Stimulated activated CD4-positive, alpha-beta T cell treated with anti-CD3 and anti-CD28 coated beads, Interleukin-1b, Interleukin-23, amount 100 ng/mL, for 4 hours (primary cell): ENCODE results near the gene TEKT2.

Experiments
- DNase-seq, 2 donors: peaks; one replicate each; pipeline ENCODE4 v3.0.0-alpha.2; 2020; ENCODE audit warnings: low read depth in 2 of 2

Gene TEKT2

DNA sequence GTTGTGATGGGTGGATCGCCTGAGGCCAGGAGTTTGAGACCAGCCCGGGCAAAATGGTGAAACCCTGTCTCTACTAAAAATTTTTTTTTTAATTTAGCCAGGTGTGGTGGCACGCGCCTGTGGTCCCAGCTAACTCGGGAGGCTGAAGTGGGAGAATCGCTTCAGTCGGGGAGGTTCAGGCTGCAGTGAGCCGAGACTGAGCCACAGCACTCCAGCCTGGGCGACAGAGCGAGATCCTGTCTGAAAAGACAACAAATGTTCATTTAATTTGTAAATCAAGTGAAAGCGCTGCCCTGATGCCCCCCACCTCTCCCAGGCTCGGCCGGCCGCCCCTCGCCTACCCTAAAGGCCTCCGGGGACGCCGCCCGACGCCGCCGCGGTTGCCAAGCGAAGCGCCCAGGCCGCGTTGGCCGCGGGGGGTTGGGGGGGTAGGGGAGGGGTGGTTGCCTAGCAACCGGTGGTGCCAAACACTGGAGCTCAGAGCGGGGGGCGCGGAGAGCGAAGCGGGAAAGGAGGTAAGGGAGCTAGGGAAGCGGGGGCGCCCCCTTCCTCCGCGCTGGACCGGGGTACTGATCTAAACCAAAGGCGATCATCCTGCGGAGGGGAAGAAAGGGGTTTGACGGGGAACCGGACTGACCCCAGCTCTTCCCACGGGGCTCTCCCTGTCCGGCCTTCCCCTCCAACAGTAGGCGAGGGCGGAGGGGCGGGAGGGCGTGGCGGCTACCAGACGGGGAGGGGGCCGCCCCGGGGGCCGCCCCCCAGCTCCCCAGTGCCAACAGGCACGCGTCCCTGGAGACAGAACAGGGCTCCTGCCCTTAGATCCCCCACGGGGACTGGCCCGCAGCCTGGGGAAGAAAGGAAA lies at the start of gene TEKT2:
Gene TEKT2, plus strand, starts transcription at position 460 of the 862 bp plus-strand sequence. CDS start 828 bp downstream, outside the sequence.
- no peak for DNase-seq

DNA sequence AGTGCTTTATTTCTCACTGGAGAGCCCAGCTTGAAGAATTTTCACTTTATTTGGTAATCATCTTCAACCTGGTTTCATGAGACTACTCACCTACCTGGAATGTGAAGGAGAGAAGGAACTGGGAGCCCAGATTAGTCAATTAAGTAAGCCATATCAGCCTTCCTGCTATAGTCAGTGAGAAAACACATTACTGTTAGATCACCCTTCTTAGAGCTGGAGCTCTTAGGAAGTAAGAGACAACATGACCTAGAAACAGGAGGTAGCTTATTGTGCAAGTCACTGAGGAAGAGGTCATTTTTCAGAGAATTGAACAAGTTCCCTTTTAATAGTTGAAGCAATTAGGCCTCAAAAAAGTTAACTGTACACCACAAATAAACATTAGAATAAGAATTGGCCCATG lies 49.2 kb upstream of the TEKT2 start:
- DNase-seq, result no peak

DNA sequence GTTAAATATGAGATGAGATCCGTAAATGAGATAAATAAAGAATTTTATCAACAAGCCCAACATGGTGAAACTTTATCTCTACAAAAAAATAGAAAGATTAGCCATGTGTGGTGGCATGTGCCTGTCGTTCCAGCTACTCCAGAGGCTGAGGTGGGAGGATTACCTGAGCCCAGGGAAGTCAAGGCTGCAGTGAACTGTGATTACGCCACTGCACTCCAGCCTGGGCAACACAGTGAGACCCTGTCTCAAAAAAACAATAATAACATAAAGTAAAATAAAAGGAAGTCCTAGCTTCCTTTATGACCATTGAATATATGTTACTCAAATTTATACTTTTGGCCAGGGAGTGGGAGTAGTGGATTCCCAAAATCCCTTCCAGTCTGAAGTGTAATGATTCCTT lies 48.7 kb upstream of the TEKT2 start:
- no peak for DNase-seq

- DNase-seq, result no peak
These were observed 43.7 kb upstream of the TEKT2 start for GRCh38 chr1:36040238-36040637.

DNA sequence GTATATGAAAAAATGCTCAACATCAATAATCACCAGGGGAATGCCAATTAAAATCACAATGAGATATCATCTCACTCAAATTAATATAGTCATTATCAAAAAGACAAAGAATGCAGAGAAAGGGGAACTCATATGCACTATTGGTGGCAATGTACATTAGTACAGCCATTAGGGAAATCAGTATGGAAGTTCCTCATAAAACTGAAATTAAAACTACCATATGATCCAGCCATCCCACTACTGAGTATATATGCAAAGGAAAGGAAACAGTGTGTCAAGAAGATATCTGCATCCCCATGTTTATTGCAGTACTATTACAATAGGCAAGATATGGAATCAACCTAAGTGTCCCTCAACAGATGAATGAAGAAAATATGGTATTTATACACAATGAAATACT lies 32.1 kb upstream of the TEKT2 start:
- DNase-seq, result no peak

DNA sequence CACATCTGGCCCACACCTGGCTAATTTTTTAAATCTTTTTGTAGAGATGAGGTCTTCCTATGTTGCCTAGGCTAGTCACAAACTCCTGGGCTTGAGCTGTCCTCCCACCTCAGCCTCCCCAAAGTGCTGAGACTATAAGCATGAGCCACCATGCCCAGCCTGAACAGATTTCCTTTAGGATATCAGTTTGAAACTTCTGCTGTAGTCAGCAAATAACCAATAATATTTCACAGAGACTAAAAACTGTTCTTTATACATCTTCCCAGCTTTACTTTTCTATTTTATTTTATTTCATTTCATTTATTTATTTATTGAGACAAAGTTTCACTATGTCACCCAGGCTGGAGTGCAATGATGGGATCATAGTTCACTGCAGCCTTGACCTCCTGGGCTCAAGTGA lies 29.9 kb upstream of the TEKT2 start:
- no peak for DNase-seq

DNA sequence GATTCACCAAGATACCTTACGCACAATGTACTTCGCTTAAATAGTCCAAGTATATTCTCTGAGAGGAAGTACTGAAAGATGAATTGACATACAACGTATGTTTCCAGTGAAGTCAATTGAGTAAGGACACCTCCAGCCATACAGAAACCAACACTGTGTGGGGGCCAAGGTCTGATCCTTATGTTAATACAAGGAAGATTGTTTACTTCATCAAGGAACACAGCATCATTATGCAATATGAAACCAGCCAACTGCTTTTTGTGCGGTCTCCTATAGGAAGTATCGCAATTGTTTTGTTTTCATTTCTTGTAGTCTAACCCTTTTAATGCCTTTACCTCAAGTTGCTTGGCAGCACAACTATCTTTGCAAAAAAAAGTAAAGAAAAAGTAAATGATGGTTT lies 28.2 kb upstream of the TEKT2 start:
- no peak for DNase-seq

DNA sequence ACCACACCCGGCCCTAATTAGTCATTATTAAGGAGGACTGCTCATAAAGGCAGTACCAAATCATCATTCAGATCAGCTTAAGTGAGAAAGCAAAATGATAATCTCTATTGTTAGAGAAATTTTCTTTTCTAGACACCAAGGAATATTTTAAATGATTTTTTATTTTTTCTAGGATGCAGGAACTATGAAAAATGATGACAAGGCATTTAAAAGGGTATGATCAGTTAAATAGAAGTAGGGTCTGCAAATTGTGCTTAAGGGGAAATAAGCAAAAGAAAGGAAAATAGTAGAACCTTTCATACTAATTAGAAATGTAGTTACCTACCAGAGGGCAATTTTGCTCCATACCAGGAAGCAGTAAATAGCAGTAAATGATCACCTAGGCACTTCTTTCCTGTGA lies 21.6 kb upstream of the TEKT2 start:
- no peak for DNase-seq

DNA sequence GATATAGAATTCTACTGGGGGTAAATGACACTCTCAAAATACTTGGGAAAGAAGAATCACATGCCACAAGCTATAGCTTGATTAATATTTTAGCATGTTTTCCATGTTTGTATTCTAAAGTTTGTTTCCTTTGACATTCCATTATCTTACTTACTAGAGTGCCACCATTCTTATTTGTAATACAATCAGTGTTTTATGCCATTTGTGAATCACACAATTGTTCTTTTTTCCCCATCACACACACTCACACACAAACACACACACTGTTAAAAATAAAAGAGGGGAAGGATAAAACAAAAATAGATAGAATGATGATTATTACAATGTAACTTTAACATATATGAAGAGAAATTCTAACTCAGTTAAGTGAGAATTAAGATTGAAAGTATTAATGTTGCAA lies 16.0 kb upstream of the TEKT2 start:
- DNase-seq, result no peak

DNA sequence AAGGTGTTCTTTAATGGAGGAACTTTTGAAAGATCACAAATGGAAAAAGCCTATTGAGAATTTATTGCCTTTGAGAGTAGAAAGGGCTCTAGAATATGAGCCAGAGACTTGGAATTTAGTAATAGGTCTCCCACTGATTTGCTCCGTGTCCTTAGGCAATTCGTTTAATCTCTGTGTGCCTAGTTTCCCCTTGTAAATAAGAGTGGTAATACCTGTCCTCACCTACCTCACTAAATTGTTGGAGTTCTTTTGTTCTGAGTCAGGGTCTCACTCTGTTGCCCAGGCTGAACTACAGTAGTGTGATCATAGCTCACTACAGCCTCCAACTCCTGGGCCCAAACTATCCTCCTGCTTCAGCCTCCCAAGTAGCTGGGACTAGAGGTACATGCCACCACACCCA lies 15.0 kb upstream of the TEKT2 start:
- DNase-seq, result no peak

- DNase-seq, result no peak
These were observed 13.5 kb upstream of the TEKT2 start for GRCh38 chr1:36070349-36070748.

GRCh38 chr1:36076979-36077573 lies 6.8 kb upstream of the TEKT2 start:
- no peak for DNase-seq

DNA sequence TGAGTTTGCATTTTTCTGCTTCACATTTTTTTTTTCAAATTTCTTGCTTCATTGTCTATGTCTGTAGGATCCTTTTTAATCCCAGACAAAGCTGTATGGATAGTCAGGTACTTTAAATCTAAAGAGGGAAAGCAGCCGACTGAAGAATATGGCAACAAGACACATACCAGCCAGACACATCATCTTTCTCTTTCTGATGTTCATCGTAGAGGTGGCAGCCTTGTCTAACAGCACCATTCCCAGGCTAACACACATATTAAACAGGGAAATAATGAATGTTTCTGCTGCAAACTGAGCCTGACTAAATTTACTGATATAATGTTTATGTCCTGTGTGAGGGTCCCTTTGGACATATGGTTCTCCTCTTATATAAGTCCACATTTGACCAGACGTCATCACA lies 3.7 kb upstream of the TEKT2 start:
- no peak for DNase-seq

DNA sequence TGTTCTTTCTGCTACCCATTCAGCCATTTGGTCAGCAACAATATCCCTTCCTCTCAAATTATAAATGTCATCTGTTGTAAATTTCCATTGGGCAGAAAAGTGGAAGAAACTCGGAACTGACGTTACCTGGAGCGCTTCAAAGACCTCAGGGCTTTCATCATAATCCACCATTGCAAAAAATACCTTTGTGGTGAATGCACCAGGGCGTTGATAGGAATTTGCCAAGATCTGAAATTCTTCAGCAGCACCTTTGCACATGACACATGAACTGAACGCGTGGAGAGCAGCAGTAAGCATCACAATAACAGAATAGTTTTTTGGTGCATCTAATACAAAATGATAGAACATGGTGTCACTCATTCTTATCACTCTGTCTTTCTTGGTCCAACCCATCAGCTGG lies 3.1 kb upstream of the TEKT2 start:
- DNase-seq, result no peak

DNA sequence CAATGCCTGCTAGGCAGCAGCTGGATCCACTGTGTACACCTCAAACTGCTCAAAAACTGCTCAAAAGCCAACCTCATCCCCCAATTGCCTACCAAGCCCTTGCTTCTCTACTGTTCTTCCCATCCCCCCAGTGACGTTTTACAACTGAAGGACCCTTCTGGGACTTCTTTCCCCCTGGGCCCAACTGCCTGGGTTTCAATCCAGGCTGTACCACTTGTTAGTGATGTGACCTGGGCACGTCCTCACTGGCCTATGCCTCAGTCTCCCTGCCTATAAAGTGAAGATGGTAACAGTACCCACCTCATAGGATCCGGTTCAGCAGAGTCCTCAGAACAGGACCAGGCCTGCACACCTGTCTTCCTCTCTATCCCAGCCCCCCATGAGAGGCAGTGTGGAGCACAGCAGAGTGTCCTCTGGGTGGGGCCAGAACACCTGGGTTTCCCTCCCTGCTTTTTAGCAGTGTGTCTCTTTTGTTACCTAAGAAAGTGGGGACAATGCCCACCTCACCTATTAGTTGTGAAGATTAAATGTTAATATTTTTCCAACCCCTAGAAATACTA lies 1.9 kb upstream of the TEKT2 start:
- no peak for DNase-seq

- DNase-seq, result no peak
These were observed 675 bp upstream of the TEKT2 start for GRCh38 chr1:36083219-36083618.

GRCh38 chr1:36084497-36085115 lies 712 bp downstream of the TEKT2 start:
- no peak for DNase-seq

GRCh38 chr1:36085126-36085525 lies 1.2 kb downstream of the TEKT2 start:
- DNase-seq, result no peak

GRCh38 chr1:36085686-36086526 lies 2.0 kb downstream of the TEKT2 start:
- no peak for DNase-seq

DNA sequence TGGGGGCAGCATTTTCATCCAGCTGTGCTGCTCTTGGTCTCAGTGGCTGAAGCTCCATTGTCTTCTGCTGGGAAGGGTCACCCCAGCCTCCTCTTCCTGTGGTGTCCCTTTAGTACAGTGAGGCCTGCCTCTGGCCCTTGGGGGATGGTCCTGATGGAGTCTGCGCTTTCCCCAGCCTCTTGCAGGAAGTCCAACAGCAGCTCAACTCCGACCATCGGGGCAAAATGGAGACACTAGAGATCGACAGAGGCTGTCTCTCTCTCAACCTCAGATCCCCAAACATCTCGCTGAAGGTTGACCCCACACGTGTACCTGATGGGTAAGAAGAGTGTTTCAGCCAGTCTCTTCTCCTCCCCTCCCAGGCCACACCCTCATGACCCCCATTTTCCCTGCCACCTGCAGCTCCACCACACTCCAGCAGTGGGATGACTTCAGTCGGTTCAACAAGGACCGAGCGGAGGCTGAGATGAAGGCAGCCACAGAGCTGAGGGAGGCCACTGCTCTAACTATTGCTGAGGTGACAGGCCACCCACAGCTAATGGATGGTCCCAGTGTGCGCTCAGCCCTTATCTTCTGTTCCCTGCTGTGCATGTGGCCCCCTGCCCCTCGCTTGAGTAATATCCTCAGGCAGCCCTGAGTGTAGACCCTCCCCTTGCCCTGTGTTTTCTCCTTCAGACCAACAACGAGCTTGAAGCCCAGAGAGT lies 2.8 kb downstream of the TEKT2 start:
- DNase-seq, result no peak
